H9 (cell line): ENCODE measurements around the gene POLR2H. TPM values are rescaled to one million over a fixed set of nuclear protein-coding genes. Genes with fewer than 3 reads are reported as not detected.

Experiments
- DNase-seq: peaks from one replicate; pipeline ENCODE4 v3.0.0-alpha.2; 2017
- H2AFZ ChIP-seq: one replicate; pipeline ENCODE4 v1.6.1; 2013; ENCODE audit warnings: mild to moderate bottlenecking, low read length, control low read depth, moderate library complexity
- H2AK5ac ChIP-seq: 2 replicates; pipeline ENCODE4 v1.6.1; 2013; ENCODE audit warnings: low read length, control low read depth, mixed read lengths; ENCODE audit not compliant: insufficient read length
- H2BK120ac ChIP-seq: one replicate; pipeline ENCODE4 v1.6.1; 2013; ENCODE audit warnings: low read depth, mild to moderate bottlenecking, low read length, control low read depth, inconsistent platforms; ENCODE audit not compliant: poor library complexity, severe bottlenecking
- H2BK12ac ChIP-seq: 2 replicates; pipeline ENCODE4 v1.6.1; 2013; ENCODE audit warnings: low read length, control low read depth, mixed read lengths, low read depth; ENCODE audit not compliant: insufficient read length
- H2BK15ac ChIP-seq: 2 replicates; pipeline ENCODE4 v1.6.1; 2013; ENCODE audit warnings: low read depth, low read length, control low read depth
- H2BK20ac ChIP-seq: one replicate; pipeline ENCODE4 v1.6.1; 2013; ENCODE audit warnings: low read depth, mild to moderate bottlenecking, low read length, control low read depth, inconsistent platforms; ENCODE audit not compliant: poor library complexity, severe bottlenecking
- H2BK5ac ChIP-seq: 2 replicates; pipeline ENCODE4 v1.6.1; 2013; ENCODE audit warnings: low read length, control low read depth, mixed read lengths; ENCODE audit not compliant: insufficient read length
- H3K14ac ChIP-seq: 2 replicates; pipeline ENCODE4 v1.6.1; 2013; ENCODE audit warnings: low read length, control low read depth; ENCODE audit not compliant: insufficient read depth
- H3K18ac ChIP-seq: 2 replicates; pipeline ENCODE4 v1.6.1; 2013; ENCODE audit warnings: low read depth, mild to moderate bottlenecking, mixed read lengths, low read length, control low read depth; ENCODE audit not compliant: insufficient read length
- H3K23ac ChIP-seq: 2 replicates; pipeline ENCODE4 v1.6.1; 2013; ENCODE audit warnings: low read length, control low read depth, mixed read lengths, low read depth; ENCODE audit not compliant: insufficient read length
- H3K23me2 ChIP-seq: 2 replicates; pipeline ENCODE4 v1.6.1; 2013; ENCODE audit warnings: low read depth, mild to moderate bottlenecking, mixed read lengths, low read length, control low read depth; ENCODE audit not compliant: insufficient read length, poor library complexity, severe bottlenecking
- H3K27ac ChIP-seq: 2 replicates; pipeline ENCODE4 v1.5.1; 2013; ENCODE audit warnings: low read length, control low read depth, mixed read lengths, low read depth; ENCODE audit not compliant: insufficient read length
- H3K27me3 ChIP-seq: 2 replicates; pipeline ENCODE4 v1.6.1; 2013; ENCODE audit warnings: low read length, control low read depth, inconsistent platforms; ENCODE audit not compliant: insufficient read depth
- H3K4ac ChIP-seq: 2 replicates; pipeline ENCODE4 v1.6.1; 2013; ENCODE audit warnings: low read depth, mild to moderate bottlenecking, control low read depth, inconsistent platforms, low read length, moderate library complexity
- H3K4me1 ChIP-seq: 2 replicates; pipeline ENCODE4 v1.6.1; 2013; ENCODE audit warnings: low read length, control low read depth, inconsistent platforms; ENCODE audit not compliant: insufficient read depth
- H3K4me2 ChIP-seq: 2 replicates; pipeline ENCODE4 v1.6.1; 2013; ENCODE audit warnings: low read length, control low read depth, mixed read lengths; ENCODE audit not compliant: insufficient read length, insufficient read depth
- H3K56ac ChIP-seq: 2 replicates; pipeline ENCODE4 v1.6.1; 2013; ENCODE audit warnings: low read depth, mild to moderate bottlenecking, mixed read lengths, low read length, control low read depth; ENCODE audit not compliant: insufficient read length
- H3K79me1 ChIP-seq: 2 replicates; pipeline ENCODE4 v1.6.1; 2013; ENCODE audit warnings: low read depth, mild to moderate bottlenecking, moderate library complexity, low read length, control low read depth, inconsistent platforms; ENCODE audit not compliant: insufficient read depth, poor library complexity, severe bottlenecking
- H3K79me2 ChIP-seq: 2 replicates; pipeline ENCODE4 v1.6.1; 2013; ENCODE audit warnings: low read length, control low read depth, inconsistent platforms; ENCODE audit not compliant: insufficient read depth
- H3K9ac ChIP-seq: 2 replicates; pipeline ENCODE4 v1.6.1; 2013; ENCODE audit warnings: low read length, control low read depth, mixed read lengths; ENCODE audit not compliant: insufficient read length; ENCODE audit errors: extremely low read depth
- H3K9me3 ChIP-seq: one replicate; pipeline ENCODE4 v1.6.1; 2013; ENCODE audit warnings: low read depth, low read length, inconsistent platforms; ENCODE audit not compliant: control insufficient read depth
- H3T11ph ChIP-seq: one replicate; pipeline ENCODE4 v1.6.1; 2013; ENCODE audit warnings: mild to moderate bottlenecking, low read length, control low read depth, inconsistent platforms
- H4K20me1 ChIP-seq: one replicate; pipeline ENCODE4 v1.6.1; 2013; ENCODE audit not compliant: control insufficient read depth, insufficient read length, insufficient read depth
- H4K5ac ChIP-seq: 2 replicates; pipeline ENCODE4 v1.6.1; 2013; ENCODE audit warnings: low read depth, mild to moderate bottlenecking, mixed read lengths, low read length, control low read depth; ENCODE audit not compliant: insufficient read length
- H4K8ac ChIP-seq: replicated peaks from 2 replicates; pipeline ENCODE4 v1.6.1; 2013; ENCODE audit warnings: low read length, control low read depth, mixed read lengths, low read depth; ENCODE audit not compliant: insufficient read length
- H4K91ac ChIP-seq: 2 replicates; pipeline ENCODE4 v1.6.1; 2013; ENCODE audit warnings: low read depth, mild to moderate bottlenecking, moderate library complexity, mixed read lengths, low read length, control low read depth; ENCODE audit not compliant: insufficient read length
- H3K27ac Mint-ChIP-seq, 3 experiments: 2 replicates in 2 of 3; 3 replicates in 1 of 3; pipeline ENCODE4 v1.8.0; 2020 to 2021; ENCODE audit warnings: mixed read lengths in 3 of 3, mild to moderate bottlenecking in 1 of 3, moderate library complexity in 1 of 3
- H3K27me3 Mint-ChIP-seq: 2 replicates; pipeline ENCODE4 v1.8.0; 2021; ENCODE audit warnings: low read depth, mild to moderate bottlenecking, moderate library complexity, mixed read lengths
- H3K36me3 Mint-ChIP-seq, 3 experiments: 2 replicates in 2 of 3; 3 replicates in 1 of 3; pipeline ENCODE4 v1.8.0; 2020 to 2021; ENCODE audit warnings: low read depth in 3 of 3, mixed read lengths in 3 of 3; ENCODE audit not compliant: insufficient read depth in 1 of 3
- H3K4me1 Mint-ChIP-seq, 2 experiments: 2 replicates each; pipeline ENCODE4 v1.8.0; 2020; ENCODE audit warnings: mixed read lengths in 2 of 2
- H3K4me3 Mint-ChIP-seq, 2 experiments: 2 replicates in 1 of 2; 3 replicates in 1 of 2; pipeline ENCODE4 v1.8.0; 2020 to 2021; ENCODE audit warnings: mild to moderate bottlenecking in 2 of 2, mixed read lengths in 2 of 2, moderate library complexity in 1 of 2
- H3K9me3 Mint-ChIP-seq, 2 experiments: 2 replicates in 1 of 2; 3 replicates in 1 of 2; pipeline ENCODE4 v1.8.0; 2020; ENCODE audit warnings: mild to moderate bottlenecking in 2 of 2, mixed read lengths in 2 of 2, moderate library complexity in 1 of 2
- WGBS: extraction: QIAGEN DNeasy Blood & Tissue Kit; methylation state at CpG from one replicate; pipeline ENCODE4 v1.1.7; 2013; ENCODE audit warnings: missing lambda C conversion rate, low lambda C conversion rate, mixed read lengths; ENCODE audit not compliant: insufficient read length; ENCODE audit errors: extremely low coverage; 5-methylcytosine and 5-hydroxymethylcytosine counted together
- total RNA-seq: library from RNA; stranded (reverse); gene quantifications from 2 replicates; pipeline ENCODE4 v1.2.1, GENCODE V29; 2021
- TF ChIP-seq, protein P1 (sequence below): fragments of 200-600 bp; sonication (generic); conservative IDR thresholded peaks from 3 replicates; pipeline ENCODE4 v1.8.0; 2021; ENCODE audit warnings: antibody characterized with exemption, mild to moderate bottlenecking

POLR2H gene
- total RNA-seq, 1 experiment from 2014 or later, result 115 TPM

DNA sequence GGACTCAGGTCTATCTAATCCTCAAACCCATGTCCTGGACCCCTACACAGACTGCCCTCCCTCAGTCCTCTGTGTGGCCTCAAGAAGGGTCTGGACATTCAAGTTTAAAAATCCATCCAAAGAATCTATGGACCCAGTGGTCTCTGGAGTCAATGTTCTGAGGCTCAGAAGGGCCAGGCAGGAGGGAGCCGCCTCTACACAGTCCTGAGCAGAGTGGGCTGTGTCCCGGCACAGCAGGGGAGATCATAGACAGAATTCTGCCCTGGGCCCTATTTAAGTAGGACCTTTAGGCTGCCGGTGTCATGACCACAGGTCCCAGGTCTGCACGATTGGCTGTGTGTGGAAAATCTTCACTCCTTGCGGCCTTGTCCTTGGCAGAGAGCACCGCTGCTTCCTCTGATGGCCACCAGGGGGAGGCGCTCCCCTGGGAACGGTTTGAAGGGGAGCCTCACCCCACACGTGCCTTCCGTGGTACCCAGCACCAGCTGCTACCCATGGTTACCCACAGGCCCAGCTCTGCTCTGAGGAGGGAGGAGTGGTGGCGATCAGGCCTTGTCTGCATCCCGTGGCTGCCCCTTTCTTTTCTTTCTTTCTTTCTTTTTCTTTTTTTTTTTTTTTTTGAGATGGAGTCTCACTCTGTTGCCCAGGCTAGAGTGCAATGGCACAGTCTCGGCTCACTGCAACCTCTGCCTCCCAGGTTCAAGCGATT is 56.3 kb downstream of the POLR2H start:
- DNase-seq, result peak; percentile 79
- Histone ChIP-seq H3K4me2 (no peak overlapping the region), H4K8ac (no peak overlapping the region), H2BK5ac (no peak overlapping the region), H2BK120ac (no peak overlapping the region), H3K79me2 (no peaks in the 10 kb centered on the region), H3K23ac (no peak overlapping the region), H3K4me1 (peaks cover 3% of the 10 kb centered on the region; the same call in 1 of the 2 replicates), H4K20me1 (no peaks in the 10 kb centered on the region), H3K23me2 (no peaks in the 10 kb centered on the region), H3K79me1 (no peaks in the 10 kb centered on the region), H3K9ac (no peak overlapping the region), H3K18ac (no peak overlapping the region), H3T11ph (no peak overlapping the region), H3K4ac (no peak overlapping the region), H2AK5ac (no peak overlapping the region), H4K5ac (no peak overlapping the region), H3K9me3 (no peaks in the 10 kb centered on the region), H3K56ac (no peak overlapping the region), H2BK15ac (no peak overlapping the region), H2BK20ac (no peak overlapping the region), H3K27ac (no peak overlapping the region), H3K27me3 (no peaks in the 10 kb centered on the region), H2AFZ (no peak overlapping the region), H2BK12ac (no peak overlapping the region), H3K14ac (no peak overlapping the region), H4K91ac (no peak overlapping the region)
- H3K27ac Mint-ChIP-seq, result no peak overlapping the region
- peaks cover 4% of the 10 kb centered on the region in 2 experiments; a peak in 2 of 4 replicates for H3K4me1 Mint-ChIP-seq
- peaks cover 3 to 4% of the 10 kb centered on the region in 2 experiments; a peak in 4 of 5 replicates for H3K9me3 Mint-ChIP-seq
- no peak overlapping the region for H3K4me3 Mint-ChIP-seq
- no peaks in the 10 kb centered on the region for H3K36me3 Mint-ChIP-seq
- peaks cover 2% of the 10 kb centered on the region for H3K27me3 Mint-ChIP-seq
- TF ChIP-seq, protein P1, sequence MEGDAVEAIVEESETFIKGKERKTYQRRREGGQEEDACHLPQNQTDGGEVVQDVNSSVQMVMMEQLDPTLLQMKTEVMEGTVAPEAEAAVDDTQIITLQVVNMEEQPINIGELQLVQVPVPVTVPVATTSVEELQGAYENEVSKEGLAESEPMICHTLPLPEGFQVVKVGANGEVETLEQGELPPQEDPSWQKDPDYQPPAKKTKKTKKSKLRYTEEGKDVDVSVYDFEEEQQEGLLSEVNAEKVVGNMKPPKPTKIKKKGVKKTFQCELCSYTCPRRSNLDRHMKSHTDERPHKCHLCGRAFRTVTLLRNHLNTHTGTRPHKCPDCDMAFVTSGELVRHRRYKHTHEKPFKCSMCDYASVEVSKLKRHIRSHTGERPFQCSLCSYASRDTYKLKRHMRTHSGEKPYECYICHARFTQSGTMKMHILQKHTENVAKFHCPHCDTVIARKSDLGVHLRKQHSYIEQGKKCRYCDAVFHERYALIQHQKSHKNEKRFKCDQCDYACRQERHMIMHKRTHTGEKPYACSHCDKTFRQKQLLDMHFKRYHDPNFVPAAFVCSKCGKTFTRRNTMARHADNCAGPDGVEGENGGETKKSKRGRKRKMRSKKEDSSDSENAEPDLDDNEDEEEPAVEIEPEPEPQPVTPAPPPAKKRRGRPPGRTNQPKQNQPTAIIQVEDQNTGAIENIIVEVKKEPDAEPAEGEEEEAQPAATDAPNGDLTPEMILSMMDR, result peak; percentile 91
- no CpG with 5 or more reads among the region's 14 CpGs for WGBS

Other genes starting within 250 kb of the POLR2H start
- gene EIF2B5, start 226.4 kb upstream of the POLR2H start, total RNA-seq, result 38.4 and 42.0 TPM in 2 replicates
- gene DVL3, start 206.3 kb upstream of the POLR2H start, total RNA-seq, result 64.7 and 69.7 TPM in 2 replicates
- 443 and 459 TPM in 2 replicates for gene AP2M1, start 186.9 kb upstream of the POLR2H start, total RNA-seq
- gene ABCF3, start 175.5 kb upstream of the POLR2H start, total RNA-seq, result 56.1 and 58.4 TPM in 2 replicates
- 2.7 TPM in 2 replicates for gene VWA5B2, start 132.1 kb upstream of the POLR2H start, total RNA-seq
- gene ALG3, start 112.7 kb upstream of the POLR2H start, total RNA-seq, result 54.1 and 62.2 TPM in 2 replicates
- 8.1 and 9.8 TPM in 2 replicates for gene EEF1AKMT4, start 112.0 kb upstream of the POLR2H start, total RNA-seq
- 12.6 and 13.9 TPM in 2 replicates for gene CAMK2N2, start 100.2 kb upstream of the POLR2H start, total RNA-seq
- gene ECE2, start 85.7 kb upstream of the POLR2H start, total RNA-seq, result not detected in 2 replicates
- 337 and 344 TPM in 2 replicates for gene PSMD2, start 62.5 kb upstream of the POLR2H start, total RNA-seq
- gene EIF4G1, start 47.1 kb upstream of the POLR2H start, total RNA-seq, result 532 and 544 TPM in 2 replicates
- 14.4 and 15.5 TPM in 2 replicates for gene FAM131A, start 24.1 kb upstream of the POLR2H start, total RNA-seq
- 17.2 and 19.5 TPM in 2 replicates for gene CLCN2, start 105 bp upstream of the POLR2H start, total RNA-seq
- 0.64 and 0.85 TPM in 2 replicates for gene THPO, start 16.5 kb downstream of the POLR2H start, total RNA-seq
- 1.8 and 1.9 TPM in 2 replicates for gene CHRD, start 18.3 kb downstream of the POLR2H start, total RNA-seq
- gene EPHB3, start 200.1 kb downstream of the POLR2H start, total RNA-seq, result 0.59 and 1.0 TPM in 2 replicates